ENCODE results near the gene NFYC. TPM values are rescaled to one million over a fixed set of nuclear protein-coding genes. Genes with fewer than 3 reads are reported as not detected.
A peak's percentile ranks its signal among the peaks of the same experiment; 100 is the strongest.

Gene NFYC
- total RNA-seq, 2 experiments from 2014 or later: 52.6 to 61.7 TPM

DNA sequence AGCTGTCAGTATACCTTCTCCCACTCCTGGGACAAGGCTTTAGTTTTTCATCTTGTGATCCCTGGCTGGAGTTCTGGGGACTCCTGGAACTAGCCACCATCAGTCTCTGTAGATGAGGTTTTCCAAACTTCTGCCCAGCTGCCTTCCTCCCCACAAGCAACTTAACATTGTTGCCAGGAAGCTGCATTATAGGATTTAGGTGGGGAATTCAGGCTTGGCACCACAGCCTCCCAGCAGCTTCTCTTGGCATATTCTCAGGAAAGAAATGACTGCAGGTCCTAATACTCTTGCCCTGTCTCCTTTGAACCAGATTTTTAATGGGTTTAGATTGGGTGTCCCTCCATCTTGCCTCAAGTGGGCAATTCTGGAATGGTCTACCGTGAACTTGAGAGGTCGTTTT lies 73.5 kb downstream of the NFYC start:
- intact Hi-C loops (cut with micrococcal nuclease): loop anchor here (1.0 to 2.0 kb wide), 2 partner anchors 23 to 66 kb away; no protein-coding TSS in a partner anchor
- DNase-seq: no peak
- no peak overlapping the region for H3K4me3 Mint-ChIP-seq
- H3K4me1 Mint-ChIP-seq (ENCODE audit: low read depth): peaks cover 32% of the 10 kb centered on the region
- ChIA-PET POLR2A (interaction anchor here (0.7 to 1.9 kb wide), 5 partner anchors 9 to 80 kb away, joined by 3 to 6 read pairs (median 4); partner anchors contain the start of gene NFYC), CTCF (interaction anchor here (0.7 to 4.5 kb wide), 7 partner anchors 9 to 188 kb away, joined by 3 to 62 read pairs (median 4); no protein-coding TSS in a partner anchor)
- H3K27ac Mint-ChIP-seq: no peak overlapping the region
- no peaks in the 10 kb centered on the region for H3K27me3 Mint-ChIP-seq
- peaks cover 49% of the 10 kb centered on the region for H3K36me3 Mint-ChIP-seq
- H3K9me3 Mint-ChIP-seq: no peaks in the 10 kb centered on the region

DNA sequence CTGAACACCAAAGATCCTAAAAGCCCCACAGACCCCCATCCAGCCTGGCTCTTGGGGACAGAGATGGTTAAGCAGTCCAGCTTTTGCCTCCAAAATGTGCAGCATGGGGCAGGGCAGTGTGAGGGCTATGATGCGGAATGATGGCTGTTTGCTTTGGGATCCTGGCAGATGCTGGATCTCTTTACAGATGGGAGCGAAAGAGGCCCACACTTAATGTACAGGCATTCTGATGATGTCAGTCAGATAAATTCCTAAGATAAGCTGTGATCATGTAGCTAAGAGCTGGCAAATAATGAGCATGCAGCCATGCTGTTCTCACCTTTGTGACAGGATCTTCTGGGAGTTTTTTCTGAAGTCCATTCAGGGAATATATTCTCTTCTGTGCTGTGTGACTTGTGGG lies 74.5 kb downstream of the NFYC start:
- Mint-ChIP-seq H3K4me1 (ENCODE audit: low read depth) (peaks cover 32% of the 10 kb centered on the region), H3K27me3 (no peaks in the 10 kb centered on the region), H3K36me3 (peaks cover 53% of the 10 kb centered on the region), H3K4me3 (no peak overlapping the region), H3K27ac (no peak overlapping the region), H3K9me3 (no peaks in the 10 kb centered on the region)
- intact Hi-C loops (cut with micrococcal nuclease): no loop called here
- DNase-seq: no peak
- POLR2A ChIA-PET: no interaction called here
- CTCF ChIA-PET: interaction anchor here (2.0 to 4.5 kb wide), 2 partner anchors 8 to 187 kb away, joined by 10 to 62 read pairs; no protein-coding TSS in a partner anchor

DNA sequence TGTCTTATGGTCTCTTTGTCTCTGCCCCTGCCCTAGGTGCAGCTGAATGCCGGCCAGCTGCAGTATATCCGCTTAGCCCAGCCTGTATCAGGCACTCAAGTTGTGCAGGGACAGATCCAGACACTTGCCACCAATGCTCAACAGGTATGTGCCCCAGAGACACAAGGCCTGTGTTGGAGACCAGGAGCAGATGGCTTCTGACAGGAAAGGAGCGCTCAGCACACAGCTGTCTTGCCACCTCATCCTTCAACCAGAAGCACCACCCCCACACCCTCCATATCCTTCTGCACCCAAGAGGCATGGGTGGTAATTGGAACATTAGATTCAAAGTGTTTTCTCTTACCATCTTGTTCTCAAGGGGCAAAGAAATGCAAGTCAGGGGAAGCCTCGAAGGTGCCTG lies 75.1 kb downstream of the NFYC start:
- CTCF ChIA-PET: interaction anchor here (4.5 kb wide), 1 partner anchor 8 kb away, joined by 62 read pairs; no protein-coding TSS in a partner anchor
- H3K27me3 Mint-ChIP-seq: no peaks in the 10 kb centered on the region

DNA sequence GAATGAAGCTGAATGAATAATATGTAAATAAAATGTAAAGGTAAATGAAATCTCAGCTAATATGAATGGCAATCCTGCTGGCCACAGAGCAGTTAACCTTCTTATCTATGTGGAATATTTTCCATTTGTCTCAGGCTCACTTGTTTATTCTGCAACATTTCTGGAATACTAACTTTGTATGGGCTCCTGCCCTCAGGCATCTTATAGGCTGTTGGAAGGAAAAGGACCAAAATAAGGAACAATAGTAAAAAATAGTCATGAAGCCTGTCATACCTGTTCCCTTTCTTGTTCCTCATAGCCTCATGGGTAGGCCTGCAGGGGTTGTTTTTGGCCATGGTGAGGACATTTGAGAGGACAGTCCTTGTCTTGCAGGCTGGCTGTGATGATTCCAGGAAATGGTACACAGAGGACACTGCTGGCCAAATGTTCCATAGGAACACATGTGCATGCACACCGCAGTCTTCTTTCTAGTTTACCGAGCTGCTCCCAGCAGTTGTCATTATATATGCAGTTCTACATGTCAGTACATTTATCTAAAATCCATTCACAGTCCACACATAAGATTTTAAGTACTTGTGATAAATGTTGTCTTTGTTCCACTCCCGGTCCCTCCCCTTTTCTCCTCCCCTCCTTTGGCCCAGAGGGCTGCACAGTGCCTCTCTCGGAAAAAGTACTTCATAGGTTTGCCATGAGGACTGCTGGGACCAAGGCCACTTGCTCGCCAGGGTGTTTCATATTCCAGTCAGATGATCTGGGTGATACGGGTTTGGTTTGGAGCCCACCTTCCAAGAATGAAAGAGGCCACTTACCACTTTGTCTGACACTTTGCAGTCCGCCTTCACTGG lies 76.9 kb downstream of the NFYC start:
- Mint-ChIP-seq H3K4me1 (ENCODE audit: low read depth) (peaks cover 18% of the 10 kb centered on the region), H3K9me3 (no peaks in the 10 kb centered on the region), H3K36me3 (peaks cover 45% of the 10 kb centered on the region), H3K27me3 (no peaks in the 10 kb centered on the region), H3K4me3 (no peak overlapping the region), H3K27ac (no peak overlapping the region)
- DNase-seq: no peak
- intact Hi-C loops (cut with micrococcal nuclease): no loop called here
- POLR2A ChIA-PET: no interaction called here
- CTCF ChIA-PET: interaction anchor here (1.3 to 9.1 kb wide), 2 partner anchors 182 to 184 kb away, joined by 3 to 123 read pairs; no protein-coding TSS in a partner anchor

More for the DNA sequence above, 75.1 kb downstream of the NFYC start:
- Mint-ChIP-seq H3K36me3 (peaks cover 51% of the 10 kb centered on the region), H3K27ac (no peak overlapping the region), H3K9me3 (no peaks in the 10 kb centered on the region), H3K4me3 (no peak overlapping the region), H3K4me1 (ENCODE audit: low read depth) (peaks cover 29% of the 10 kb centered on the region)
- DNase-seq: no peak
- POLR2A ChIA-PET: no interaction called here
- intact Hi-C loops (cut with micrococcal nuclease): no loop called here

DNA sequence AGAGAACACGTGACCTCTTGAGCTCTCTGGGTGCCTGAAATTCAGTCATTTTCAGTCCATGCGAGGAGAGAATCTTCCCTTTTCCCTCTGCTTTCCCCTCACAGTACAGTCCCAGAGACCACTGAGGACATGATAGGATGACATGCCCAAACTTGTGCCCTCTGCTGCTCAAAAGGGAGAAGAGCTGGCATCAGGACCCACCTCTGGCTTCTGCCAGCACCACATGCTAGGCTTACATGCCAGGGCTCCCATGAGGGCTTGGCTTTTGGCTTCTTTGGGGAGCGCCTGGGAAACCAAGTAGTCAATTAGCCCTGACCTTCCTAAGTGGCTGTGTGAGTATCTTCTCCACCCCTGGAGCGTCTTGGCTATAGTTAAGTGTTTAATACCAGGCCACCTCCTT lies 78.3 kb downstream of the NFYC start:
- peaks cover 4% of the 10 kb centered on the region for H3K4me1 Mint-ChIP-seq (ENCODE audit: low read depth)
- ChIA-PET POLR2A (no interaction called here), CTCF (interaction anchor here (0.9 to 9.1 kb wide), 3 partner anchors 78 to 181 kb away, joined by 4 to 179 read pairs (median 123); no protein-coding TSS in a partner anchor)
- H3K9me3 Mint-ChIP-seq: no peaks in the 10 kb centered on the region
- H3K36me3 Mint-ChIP-seq: peaks cover 35% of the 10 kb centered on the region
- DNase-seq: no peak
- intact Hi-C loops (cut with micrococcal nuclease): loop anchor here (5.0 kb wide), 1 partner anchor 158 kb away; no protein-coding TSS in a partner anchor
- H3K4me3 Mint-ChIP-seq: no peak overlapping the region
- H3K27me3 Mint-ChIP-seq: no peaks in the 10 kb centered on the region
- no peak overlapping the region for H3K27ac Mint-ChIP-seq

DNA sequence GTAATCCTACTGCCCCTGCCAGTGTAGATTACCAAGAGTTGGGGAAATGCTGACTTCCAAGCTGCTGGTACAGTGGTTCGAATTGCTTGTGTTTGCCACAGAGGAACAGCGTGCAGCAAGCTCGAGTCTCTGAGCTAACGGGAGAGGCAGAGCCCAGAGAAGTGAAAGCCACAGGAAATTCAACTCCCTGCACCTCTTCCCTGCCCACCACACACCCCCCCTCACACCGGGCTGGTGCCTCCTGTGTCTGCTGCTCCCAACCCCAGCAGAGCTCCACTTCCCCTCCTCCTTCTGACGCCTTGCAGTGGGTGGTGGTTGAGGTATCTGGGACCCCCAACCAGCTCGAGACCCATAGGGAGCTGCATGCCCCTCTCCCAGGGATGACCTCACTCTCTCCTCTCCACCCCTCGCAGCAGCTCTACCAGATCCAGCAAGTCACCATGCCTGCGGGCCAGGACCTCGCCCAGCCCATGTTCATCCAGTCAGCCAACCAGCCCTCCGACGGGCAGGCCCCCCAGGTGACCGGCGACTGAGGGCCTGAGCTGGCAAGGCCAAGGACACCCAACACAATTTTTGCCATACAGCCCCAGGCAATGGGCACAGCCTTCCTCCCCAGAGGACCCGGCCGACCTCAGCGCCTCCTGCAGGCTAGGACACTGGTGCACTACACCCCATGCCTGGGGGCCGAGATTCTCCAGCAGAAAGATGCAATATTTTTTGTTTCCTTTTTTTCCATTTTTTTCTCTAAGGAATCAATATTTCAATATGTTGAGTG lies 79.0 kb downstream of the NFYC start:
- peaks cover 31% of the 10 kb centered on the region for H3K36me3 Mint-ChIP-seq
- H3K4me3 Mint-ChIP-seq: no peak overlapping the region
- H3K9me3 Mint-ChIP-seq: no peaks in the 10 kb centered on the region
- no peak for DNase-seq
- no peaks in the 10 kb centered on the region for H3K4me1 Mint-ChIP-seq (ENCODE audit: low read depth)
- intact Hi-C loops (cut with micrococcal nuclease): loop anchor here (5.0 kb wide), 1 partner anchor 158 kb away; no protein-coding TSS in a partner anchor
- H3K27ac Mint-ChIP-seq: no peak overlapping the region
- ChIA-PET CTCF (interaction anchor here (0.9 to 9.1 kb wide), 3 partner anchors 77 to 180 kb away, joined by 4 to 179 read pairs (median 123); no protein-coding TSS in a partner anchor), POLR2A (no interaction called here)
- no peaks in the 10 kb centered on the region for H3K27me3 Mint-ChIP-seq

DNA sequence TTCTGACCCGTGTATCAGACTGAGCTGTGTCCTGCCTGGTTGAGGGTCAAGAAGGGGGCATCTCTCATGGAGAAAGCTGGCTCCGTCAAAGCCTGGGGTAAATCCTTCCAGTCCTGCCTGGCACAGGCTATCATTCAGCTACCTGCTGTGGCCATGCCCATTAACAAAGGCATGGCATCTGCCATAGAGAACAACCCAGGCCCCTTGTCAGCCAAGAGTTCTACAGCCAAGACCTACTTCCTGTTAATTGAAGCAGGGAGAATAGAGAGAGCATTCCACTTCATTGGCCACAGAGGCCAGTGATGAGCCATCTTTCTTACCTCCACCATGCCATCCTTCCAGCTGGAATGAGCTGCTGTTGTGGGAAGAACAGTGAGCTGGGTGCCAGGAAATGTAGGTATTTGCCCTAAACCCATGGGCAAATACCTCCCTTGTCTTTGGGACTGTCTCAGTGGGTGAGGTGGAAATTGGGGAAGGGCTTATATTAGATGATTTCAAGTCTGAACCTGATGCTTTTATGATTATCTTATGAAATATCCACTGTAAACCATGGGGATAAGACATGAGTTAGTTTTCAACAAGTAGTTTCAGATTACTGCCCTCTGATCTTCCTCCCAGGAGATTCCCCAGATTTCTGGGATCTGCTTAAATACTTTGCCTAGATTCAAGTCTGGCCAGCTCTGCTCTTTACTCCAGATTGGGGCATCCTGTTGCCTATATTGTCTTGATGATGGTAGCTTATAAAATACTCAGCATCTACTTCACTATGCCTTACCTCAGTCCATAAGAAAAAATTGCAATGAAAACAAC lies 80.8 kb downstream of the NFYC start:
- Mint-ChIP-seq H3K9me3 (no peaks in the 10 kb centered on the region), H3K27me3 (no peaks in the 10 kb centered on the region), H3K27ac (no peak overlapping the region), H3K4me1 (ENCODE audit: low read depth) (no peaks in the 10 kb centered on the region), H3K4me3 (no peak overlapping the region), H3K36me3 (peaks cover 33% of the 10 kb centered on the region)
- no peak for DNase-seq
- intact Hi-C loops (cut with micrococcal nuclease): loop anchor here (5.0 kb wide), 1 partner anchor 160 kb away; no protein-coding TSS in a partner anchor
- POLR2A ChIA-PET: interaction anchor here (0.7 kb wide), 1 partner anchor 103 kb away, joined by 3 read pairs; no protein-coding TSS in a partner anchor
- CTCF ChIA-PET: interaction anchor here (0.7 to 9.1 kb wide), 21 partner anchors 8 to 183 kb away, joined by 3 to 179 read pairs (median 4); partner anchors contain the start of genes NFYC and RIMS3

DNA sequence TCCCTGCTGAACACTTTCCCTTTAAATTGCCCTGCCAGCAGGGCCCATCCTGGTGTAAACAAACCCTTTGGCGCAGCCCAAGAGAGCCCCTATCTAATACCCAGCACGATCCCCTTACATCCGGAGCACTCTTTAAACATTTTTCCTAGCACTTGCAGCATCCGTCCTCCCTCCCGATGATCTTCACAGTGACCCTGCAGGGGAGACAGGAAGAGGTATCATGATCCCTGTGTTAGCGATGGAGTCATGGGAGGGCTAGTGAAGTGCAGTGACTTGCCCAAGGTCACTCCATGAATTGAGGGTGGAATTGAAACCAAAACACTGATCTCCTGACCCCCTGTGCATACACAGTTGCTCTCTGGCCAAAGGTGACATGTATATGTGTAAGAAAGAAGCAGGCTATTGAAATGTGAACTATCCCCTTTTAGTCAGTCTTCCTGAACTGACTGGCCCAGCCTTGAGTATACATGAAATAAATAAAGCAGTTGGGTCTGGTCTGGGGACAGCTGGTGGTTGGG lies 82.3 kb downstream of the NFYC start:
- Mint-ChIP-seq H3K4me1 (ENCODE audit: low read depth) (no peaks in the 10 kb centered on the region), H3K9me3 (no peaks in the 10 kb centered on the region), H3K27me3 (no peaks in the 10 kb centered on the region), H3K4me3 (no peak overlapping the region), H3K27ac (no peak overlapping the region), H3K36me3 (peaks cover 27% of the 10 kb centered on the region)
- DNase-seq: no peak
- CTCF ChIA-PET: interaction anchor here (0.5 to 9.1 kb wide), 47 partner anchors 9 to 644 kb away, joined by 3 to 179 read pairs (median 5); partner anchors contain the start of genes CITED4 and NFYC
- intact Hi-C loops (cut with micrococcal nuclease): loop anchor here (1.0 to 5.0 kb wide), 3 partner anchors 76 to 178 kb away; no protein-coding TSS in a partner anchor
- POLR2A ChIA-PET: interaction anchor here (0.6 to 1.2 kb wide), 2 partner anchors 9 to 176 kb away, joined by 3 to 6 read pairs; no protein-coding TSS in a partner anchor

DNA sequence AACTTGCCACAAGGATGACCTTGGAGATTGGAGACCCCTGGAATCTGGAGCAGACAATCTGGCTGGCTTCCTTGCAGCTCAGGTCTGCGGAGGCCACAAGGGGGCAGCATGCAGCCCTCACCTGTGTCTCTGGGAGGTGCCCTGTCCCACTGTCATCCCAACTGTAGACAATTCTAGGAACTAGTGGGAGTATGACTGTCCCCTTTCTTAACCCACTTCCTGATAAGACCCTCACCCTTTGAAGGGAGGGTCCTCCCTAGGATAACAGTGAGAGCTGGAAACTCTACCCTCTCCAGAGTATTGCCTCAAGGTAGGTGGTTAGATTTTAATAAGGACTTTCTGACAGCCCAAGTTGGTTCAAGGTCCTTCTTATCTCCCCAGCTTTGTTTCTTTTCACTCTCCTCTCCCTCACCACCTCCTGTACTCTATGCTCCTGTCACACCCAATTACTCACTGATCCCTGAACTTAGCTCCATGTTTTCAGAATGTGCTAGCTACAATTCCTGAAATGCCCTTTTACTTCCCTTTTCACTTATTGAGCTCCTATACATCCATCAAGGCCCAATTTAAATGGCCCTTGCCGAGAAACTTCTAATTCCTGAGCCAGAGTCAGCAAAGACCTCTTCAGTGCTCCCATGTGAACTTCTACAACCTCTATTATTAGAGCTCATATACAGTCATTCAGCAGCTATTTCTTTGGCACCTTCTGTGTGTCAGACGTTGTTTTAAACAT lies 82.9 kb downstream of the NFYC start:
- intact Hi-C loops (cut with micrococcal nuclease): loop anchor here (1.0 to 5.0 kb wide), 3 partner anchors 76 to 178 kb away; no protein-coding TSS in a partner anchor
- H3K4me1 Mint-ChIP-seq (ENCODE audit: low read depth): no peaks in the 10 kb centered on the region
- peak; percentile 74 for DNase-seq
- H3K27ac Mint-ChIP-seq: no peak overlapping the region
- H3K36me3 Mint-ChIP-seq: peaks cover 24% of the 10 kb centered on the region
- POLR2A ChIA-PET: interaction anchor here (0.6 to 1.2 kb wide), 3 partner anchors 10 to 1447 kb away, joined by 3 to 6 read pairs (median 3); no protein-coding TSS in a partner anchor
- no peak overlapping the region for H3K4me3 Mint-ChIP-seq
- CTCF ChIA-PET: interaction anchor here (0.5 to 9.1 kb wide), 53 partner anchors 9 to 1484 kb away, joined by 3 to 179 read pairs (median 5); partner anchors contain the start of genes CITED4 and NFYC
- H3K27me3 Mint-ChIP-seq: no peaks in the 10 kb centered on the region
- H3K9me3 Mint-ChIP-seq: no peaks in the 10 kb centered on the region

Data from activated CD4-positive, alpha-beta memory T cell treated with anti-CD3 and anti-CD28 coated beads for 36 hours (primary cell).